GM04503 (cell line): Measurements from ENCODE around the gene SLC15A3.

Source experiments
- DNase-seq: peaks from one replicate; pipeline ENCODE4 v3.0.0-alpha.2; 2012; ENCODE audit warnings: low read depth

The SLC15A3 gene

DNA sequence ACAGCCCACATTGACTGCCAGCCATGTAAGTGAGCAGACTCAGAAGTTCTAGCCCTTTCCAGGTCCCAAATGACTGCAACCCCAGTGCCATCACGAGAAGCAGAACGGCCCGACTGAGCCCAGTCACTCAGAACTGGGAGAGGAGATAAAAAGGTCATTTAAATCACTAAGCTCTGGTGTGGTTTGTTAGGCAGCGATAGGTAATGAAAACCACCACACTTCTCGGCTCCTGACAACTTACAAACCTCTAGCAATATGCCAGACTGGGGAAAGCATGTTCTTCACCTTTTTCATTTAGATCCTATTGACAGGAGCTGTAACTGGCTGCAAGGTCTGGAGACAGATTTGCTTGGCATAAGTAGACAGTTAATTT is 6.7 kb downstream of the SLC15A3 start:
- DNase-seq = no peak

- DNase-seq = no peak
Observed at GRCh38 chr11:60944490-60945294, 7.3 kb downstream of the SLC15A3 start.

GRCh38 chr11:60942970-60943565 is 8.9 kb downstream of the SLC15A3 start:
- no peak for DNase-seq

DNA sequence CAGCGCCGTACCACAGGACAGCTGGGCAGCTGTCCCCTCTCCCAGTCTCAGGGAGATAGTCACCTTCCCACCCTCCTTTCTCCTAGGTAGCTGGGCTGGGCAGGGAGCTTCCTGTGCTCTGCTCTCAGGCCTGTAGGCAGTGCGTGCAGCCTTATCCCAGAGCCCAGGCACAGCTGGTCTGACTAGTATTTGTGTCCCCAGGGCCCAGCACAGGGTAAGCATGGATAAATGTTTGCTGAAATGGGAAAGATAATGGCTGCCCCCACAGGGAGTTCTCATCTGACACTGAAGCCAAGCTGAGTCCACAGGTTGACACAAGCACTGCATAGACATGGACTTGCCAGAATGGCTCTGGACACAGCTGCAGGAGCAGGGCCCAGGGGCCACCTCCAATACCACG is 9.8 kb downstream of the SLC15A3 start:
- DNase-seq = no peak

GRCh38 chr11:60941371-60942119 is 10.4 kb downstream of the SLC15A3 start:
- no peak for DNase-seq

DNA sequence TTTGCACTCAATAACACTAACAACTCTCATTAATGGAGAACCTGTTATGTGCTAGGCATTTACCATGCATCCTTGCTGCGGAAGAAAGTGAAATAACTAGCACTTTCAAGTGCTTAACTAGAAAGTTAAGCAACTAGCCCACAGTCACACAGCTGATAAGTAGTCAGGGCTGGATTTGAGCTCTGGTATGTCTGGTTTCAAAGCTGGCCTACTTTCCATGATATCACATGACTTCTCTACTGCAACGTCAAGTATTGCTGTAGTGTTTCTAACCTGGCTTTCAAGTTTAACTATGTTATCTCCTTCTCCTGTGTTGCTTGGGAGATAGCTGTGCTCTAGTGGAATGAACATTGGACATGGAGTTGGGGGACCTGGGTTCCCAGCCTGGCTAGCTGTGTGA is 12.1 kb downstream of the SLC15A3 start:
- no peak for DNase-seq

GRCh38 chr11:60939301-60939700 is 12.7 kb downstream of the SLC15A3 start:
- DNase-seq = no peak

DNA sequence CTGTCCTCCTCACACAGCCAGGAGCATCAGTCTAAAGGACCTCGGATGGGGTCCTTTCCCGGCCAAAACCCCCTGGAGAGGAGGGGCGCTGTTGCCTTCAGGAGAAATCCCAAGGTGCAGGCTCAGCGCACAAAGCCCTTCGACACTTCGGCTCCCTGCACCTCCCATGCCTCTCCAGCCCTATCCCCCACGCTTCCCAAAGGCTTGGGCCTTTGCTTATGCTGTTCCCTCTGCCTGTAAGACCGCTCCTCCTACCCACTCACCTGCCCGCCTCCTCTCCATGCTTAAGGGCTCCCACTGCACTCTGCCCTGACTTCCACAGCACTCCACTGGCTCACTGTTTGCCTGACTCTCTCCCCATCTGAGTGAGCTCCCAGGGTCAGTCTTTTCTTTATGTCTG is 13.5 kb downstream of the SLC15A3 start:
- no peak for DNase-seq

GRCh38 chr11:60937811-60938210 is 14.2 kb downstream of the SLC15A3 start:
- no peak for DNase-seq

DNA sequence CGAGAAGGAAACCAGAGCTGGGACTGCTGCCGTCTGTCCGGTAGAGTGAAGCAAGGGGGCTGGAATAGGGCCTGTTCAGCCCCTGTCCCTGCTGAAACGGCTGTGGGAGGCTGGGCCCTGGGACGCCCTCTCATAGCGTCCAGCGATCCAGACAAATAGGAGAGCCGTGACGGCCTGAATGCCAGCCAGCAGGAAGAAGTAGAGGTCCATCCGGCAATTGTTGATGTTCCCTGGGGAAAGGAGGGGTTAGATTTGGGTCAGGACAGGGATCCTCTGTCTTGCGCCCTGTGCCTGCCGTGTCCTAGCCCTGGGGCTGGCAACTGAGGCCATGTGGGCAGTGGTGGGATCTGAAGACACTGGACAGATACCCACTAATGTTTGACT is 14.8 kb downstream of the SLC15A3 start:
- DNase-seq = no peak

DNA sequence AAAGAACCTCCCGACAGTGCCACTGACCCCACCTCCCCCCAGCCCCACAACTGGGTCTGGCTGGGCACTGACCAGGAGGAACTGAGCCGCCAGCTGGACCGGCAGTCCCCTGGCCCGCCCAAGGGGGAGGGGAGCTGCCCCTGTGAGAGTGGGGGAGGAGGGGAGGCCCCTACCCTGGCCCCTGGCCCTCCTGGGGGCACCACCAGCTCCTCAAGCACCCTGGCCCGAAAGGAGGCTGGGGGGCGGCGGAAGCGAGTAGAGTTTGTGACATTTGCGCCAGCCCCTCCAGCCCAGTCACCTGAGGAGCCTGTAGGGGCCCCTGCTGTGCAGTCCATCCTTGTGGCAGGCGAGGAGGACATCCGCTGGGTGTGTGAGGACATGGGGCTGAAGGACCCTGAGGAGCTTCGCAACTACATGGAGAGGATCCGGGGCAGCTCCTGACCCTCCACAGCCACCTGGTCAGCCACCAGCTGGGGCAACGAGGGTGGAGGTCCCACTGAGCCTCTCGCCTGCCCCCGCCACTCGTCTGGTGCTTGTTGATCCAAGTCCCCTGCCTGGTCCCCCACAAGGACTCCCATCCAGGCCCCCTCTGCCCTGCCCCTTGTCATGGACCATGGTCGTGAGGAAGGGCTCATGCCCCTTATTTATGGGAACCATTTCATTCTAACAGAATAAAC is 15.4 kb downstream of the SLC15A3 start:
- no peak for DNase-seq

GRCh38 chr11:60935676-60936442 is 16.1 kb downstream of the SLC15A3 start:
- DNase-seq = no peak

- DNase-seq = no peak
Observed at GRCh38 chr11:60934790-60935605, 17.0 kb downstream of the SLC15A3 start.

- no peak for DNase-seq
Observed at GRCh38 chr11:60934124-60934789, 17.7 kb downstream of the SLC15A3 start.

- no peak for DNase-seq
Observed at GRCh38 chr11:60933416-60934123, 18.4 kb downstream of the SLC15A3 start.

GRCh38 chr11:60932605-60933356 is 19.2 kb downstream of the SLC15A3 start:
- no peak for DNase-seq

DNA sequence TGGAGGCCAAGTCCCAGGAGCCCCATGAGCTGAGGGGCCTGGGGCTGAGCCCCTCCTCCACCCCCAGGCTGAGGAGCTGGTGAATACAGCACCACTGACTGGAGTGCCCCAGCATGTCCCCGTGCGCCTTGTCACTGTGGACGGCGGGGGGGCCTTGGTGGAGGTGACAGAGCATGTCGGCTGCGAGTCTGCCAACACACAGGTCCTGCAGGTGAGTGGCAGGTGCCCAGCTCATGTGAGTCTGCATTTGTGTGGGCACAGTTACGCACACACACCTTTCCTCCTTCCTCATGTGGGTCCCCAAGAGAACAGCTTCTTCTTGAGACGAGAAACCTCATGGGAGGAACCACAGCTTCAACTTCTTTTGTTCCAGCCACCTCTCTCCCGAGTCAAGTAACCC is 20.1 kb downstream of the SLC15A3 start:
- no peak for DNase-seq

- no peak for DNase-seq
Observed at GRCh38 chr11:60930394-60930793, 21.6 kb downstream of the SLC15A3 start.

GRCh38 chr11:60929764-60930163 is 22.2 kb downstream of the SLC15A3 start:
- no peak for DNase-seq
